Lower lobe of right lung (tissue), 2 donors: ENCODE results near the gene GSDMA. TPM values are rescaled to one million over a fixed set of nuclear protein-coding genes. Genes with fewer than 3 reads are reported as not detected.
A peak's percentile ranks its signal among the peaks of the same experiment; 100 is the strongest.

ENCODE experiments used
- ATAC-seq, 2 donors: fragments of 200-7000 bp; cut with Tn5 transposase; one replicate each; pipeline ENCODE4 v1.9.1; 2020 to 2022; ENCODE audit warnings: mild to moderate bottlenecking in 2 of 2, moderate library complexity in 2 of 2
- DNase-seq: peaks from one replicate; pipeline ENCODE4 v3.0.0-alpha.2; 2020
- H3K27ac ChIP-seq: fragments of 200-600 bp; one replicate; pipeline ENCODE4 v1.8.0; 2022
- H3K27me3 ChIP-seq: fragments of 200-600 bp; one replicate; pipeline ENCODE4 v1.8.0; 2022; ENCODE audit warnings: low read depth
- H3K36me3 ChIP-seq: fragments of 200-600 bp; one replicate; pipeline ENCODE4 v1.8.0; 2022; ENCODE audit warnings: mild to moderate bottlenecking
- H3K4me1 ChIP-seq: fragments of 200-600 bp; one replicate; pipeline ENCODE4 v1.8.0; 2022
- H3K4me3 ChIP-seq: fragments of 200-600 bp; one replicate; pipeline ENCODE4 v1.8.0; 2022; ENCODE audit warnings: mild to moderate bottlenecking
- H3K9me3 ChIP-seq: fragments of 200-600 bp; one replicate; pipeline ENCODE4 v1.8.0; 2022
- CTCF ChIP-seq: fragments of 200-600 bp; IDR thresholded peaks from one replicate; pipeline ENCODE4 v1.8.0; 2022; ENCODE audit warnings: antibody characterized with exemption, mild to moderate bottlenecking
- intact Hi-C: fragments of 100-400 bp; cut with DNase I; formaldehyde crosslinking; loops from one replicate; pipeline ENCODE4 v1.11.0; 2022
- total RNA-seq: library from RNA; stranded (reverse); fragmentation: NEBNext Ultra II Directional; extraction: Animal tissue kit (Norgen Biotek cat#: 25700); gene quantifications from one replicate; pipeline ENCODE4 v1.2.1, GENCODE V29; 2021
- donor health status: DM: no; HTN: yes; CAD: no; lungs with severe emphysema.

GSDMA gene
- total RNA-seq, 1 donor from 2014 or later = 0.62 TPM

DNA sequence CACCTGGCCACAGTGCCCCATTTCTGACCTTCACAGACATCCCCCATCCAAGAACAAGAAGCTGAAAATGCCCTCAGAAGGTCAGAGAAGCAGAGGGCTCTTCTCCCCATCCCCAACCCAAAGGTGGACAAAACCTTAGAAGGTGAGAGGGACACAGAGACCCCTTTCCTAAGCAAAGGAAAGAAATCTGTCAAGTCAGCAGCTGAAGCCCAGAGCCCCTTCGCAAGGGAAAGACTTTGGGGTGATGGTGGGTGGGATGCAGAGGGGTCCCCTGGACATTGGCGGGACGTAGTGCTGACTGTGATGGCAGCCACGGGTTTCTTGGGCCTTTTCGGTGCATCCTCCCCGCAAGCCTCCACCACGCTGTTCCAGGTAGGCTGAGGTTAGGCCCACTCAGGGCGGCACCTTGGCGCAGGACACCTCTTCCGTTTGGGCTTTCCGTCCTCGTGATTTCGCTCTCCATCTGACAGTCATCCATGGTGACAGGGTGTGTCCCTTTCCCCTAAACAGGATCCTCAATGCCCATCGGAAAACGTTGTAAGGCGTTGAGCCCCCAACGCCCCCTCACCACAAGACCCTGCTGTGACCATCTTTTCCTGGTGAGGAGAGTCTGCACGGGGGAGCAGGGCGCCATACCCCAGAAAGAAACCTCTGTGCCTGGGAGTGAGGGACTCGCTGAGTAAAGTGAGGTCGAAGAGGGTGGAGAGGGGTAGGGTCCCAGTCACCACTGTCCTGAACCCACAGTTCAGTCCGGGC lies 10.7 kb upstream of the GSDMA start:
- H3K36me3 ChIP-seq = no peaks in the 10 kb centered on the region
- peak; percentile 63 for DNase-seq
- H3K27ac ChIP-seq = peak overlapping the region; percentile 70
- peaks cover 7% of the 10 kb centered on the region for H3K4me1 ChIP-seq
- intact Hi-C loops = no loop called here
- ATAC-seq = peak in 1 of 2 donors; percentile 0
- peak overlapping the region; percentile 53 for H3K4me3 ChIP-seq
- no peak for TF ChIP-seq CTCF
- H3K27me3 ChIP-seq = no peaks in the 10 kb centered on the region
- no peaks in the 10 kb centered on the region for H3K9me3 ChIP-seq

DNA sequence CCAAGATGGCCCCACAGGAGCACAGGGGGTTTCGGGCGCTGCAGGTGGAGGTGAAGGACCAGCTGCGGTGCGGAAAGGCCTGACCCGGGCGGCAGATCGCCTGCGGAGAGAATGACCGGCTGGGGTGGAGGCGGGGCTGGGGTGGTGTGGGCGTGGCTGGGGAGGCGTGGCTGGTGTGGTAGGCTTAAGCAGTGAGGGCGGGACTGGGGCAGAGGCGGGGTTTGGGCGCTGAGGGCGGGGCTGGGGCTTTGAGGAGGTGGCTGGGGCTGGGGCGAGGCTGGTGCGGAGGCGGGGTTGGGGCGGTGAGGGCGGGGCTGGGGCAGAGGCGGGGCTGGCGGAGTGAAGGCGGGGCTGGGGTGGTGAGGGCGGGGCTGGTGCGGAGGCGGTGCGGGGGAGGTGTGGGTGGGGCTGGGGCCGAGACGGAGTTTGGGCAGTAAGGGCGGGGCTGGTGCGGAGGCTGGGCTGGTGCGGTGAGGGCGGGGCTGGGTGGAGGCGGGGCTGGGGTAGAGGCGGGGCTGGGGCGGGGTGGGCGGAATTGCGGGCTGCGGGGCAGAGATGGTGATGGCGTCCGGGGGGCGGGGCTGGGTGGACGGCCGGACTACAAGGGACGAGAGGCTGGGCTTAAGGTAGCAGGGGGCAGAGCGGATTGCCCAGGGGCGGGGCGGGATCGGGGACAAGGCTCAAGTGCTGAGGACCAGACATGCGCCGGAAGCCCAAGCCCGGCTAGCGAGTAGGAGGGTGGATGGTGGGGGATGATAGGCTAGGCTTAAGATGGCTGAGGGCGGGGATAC lies 9.9 kb upstream of the GSDMA start:
- Histone ChIP-seq H3K4me3 (peak overlapping the region; percentile 53), H3K36me3 (no peaks in the 10 kb centered on the region), H3K27me3 (no peaks in the 10 kb centered on the region), H3K4me1 (peaks cover 7% of the 10 kb centered on the region), H3K9me3 (no peaks in the 10 kb centered on the region), H3K27ac (peak overlapping the region; percentile 70)
- TF ChIP-seq CTCF = no peak
- DNase-seq (peak; percentile 99), ATAC-seq (peak; percentile 94 to 95)
- intact Hi-C loops = no loop called here

GRCh38 chr17:39953471-39953888 lies 9.3 kb upstream of the GSDMA start:
- peak overlapping the region; percentile 44 for H3K4me3 ChIP-seq
- no peaks in the 10 kb centered on the region for H3K9me3 ChIP-seq
- no peak for TF ChIP-seq CTCF
- H3K4me1 ChIP-seq = peaks cover 7% of the 10 kb centered on the region
- no peaks in the 10 kb centered on the region for H3K27me3 ChIP-seq
- no peak for DNase-seq
- ATAC-seq = no peak
- H3K27ac ChIP-seq = peak overlapping the region; percentile 37
- H3K36me3 ChIP-seq = no peaks in the 10 kb centered on the region
- intact Hi-C loops = no loop called here

- no peak for DNase-seq
- no peak for ATAC-seq
Measured at GRCh38 chr17:39954876-39955275, 7.9 kb upstream of the GSDMA start.

DNA sequence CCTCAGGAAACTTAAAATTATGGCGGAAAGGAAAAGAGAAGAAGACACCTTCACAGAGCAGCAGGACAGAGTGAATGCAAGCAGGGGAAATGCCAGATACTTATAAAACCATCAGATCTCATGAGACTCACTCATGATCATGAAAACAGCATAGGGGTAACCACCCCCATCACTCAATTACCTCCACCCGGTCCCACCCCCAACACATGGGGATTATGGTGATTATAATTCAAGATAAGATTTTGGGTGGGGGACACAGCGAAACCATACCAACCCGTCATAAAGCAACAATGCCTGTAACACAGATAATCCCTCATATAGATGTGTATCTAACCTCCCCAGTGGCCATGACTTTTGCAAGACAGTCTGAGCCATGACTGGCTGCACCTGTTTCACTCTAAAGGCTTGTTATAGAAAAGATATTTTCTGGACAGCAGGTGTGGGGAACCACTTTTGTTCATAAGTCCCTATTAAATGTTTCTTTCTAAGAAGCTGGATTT lies 7.0 kb upstream of the GSDMA start:
- intact Hi-C loops = no loop called here
- ATAC-seq (no peak), DNase-seq (no peak)
- H3K4me3 ChIP-seq = no peak overlapping the region
- no peak for TF ChIP-seq CTCF
- no peak overlapping the region for H3K27ac ChIP-seq
- no peaks in the 10 kb centered on the region for H3K36me3 ChIP-seq
- no peaks in the 10 kb centered on the region for H3K27me3 ChIP-seq
- peaks cover 11% of the 10 kb centered on the region for H3K4me1 ChIP-seq
- H3K9me3 ChIP-seq = no peaks in the 10 kb centered on the region

More at GRCh38 chr17:39954876-39955275, 7.9 kb upstream of the GSDMA start:
- TF ChIP-seq CTCF = no peak
- H3K9me3 ChIP-seq = no peaks in the 10 kb centered on the region
- peaks cover 11% of the 10 kb centered on the region for H3K4me1 ChIP-seq
- no peak overlapping the region for H3K27ac ChIP-seq
- H3K27me3 ChIP-seq = no peaks in the 10 kb centered on the region
- no peak overlapping the region for H3K4me3 ChIP-seq
- H3K36me3 ChIP-seq = no peaks in the 10 kb centered on the region
- intact Hi-C loops = no loop called here
